Measurements from ENCODE around the gene ADIG.
"Not testable (repeated sequence)": the region's sequence is repeated elsewhere in the genome, so short reads cannot be mapped to it uniquely, and the experiment has no call there.

The ADIG gene

GRCh38 chr20:38573413-38573812 is 7.6 kb upstream of the ADIG start:
- DNase-seq, result peak in 1 of 2 donors; percentile 23

GRCh38 chr20:38579219-38579910 is 1.6 kb upstream of the ADIG start:
- no peak for DNase-seq

- DNase-seq, result no peak
Observed at GRCh38 chr20:38579921-38580320, 1.1 kb upstream of the ADIG start.

- DNase-seq, result no peak
Observed at GRCh38 chr20:38581830-38582358, 897 bp downstream of the ADIG start.

GRCh38 chr20:38583306-38583705 is 2.3 kb downstream of the ADIG start:
- DNase-seq, result no peak

GRCh38 chr20:38584099-38584763 is 3.2 kb downstream of the ADIG start:
- DNase-seq, result no peak

- DNase-seq, result no peak
Observed at GRCh38 chr20:38585404-38586180, 4.6 kb downstream of the ADIG start.

DNA sequence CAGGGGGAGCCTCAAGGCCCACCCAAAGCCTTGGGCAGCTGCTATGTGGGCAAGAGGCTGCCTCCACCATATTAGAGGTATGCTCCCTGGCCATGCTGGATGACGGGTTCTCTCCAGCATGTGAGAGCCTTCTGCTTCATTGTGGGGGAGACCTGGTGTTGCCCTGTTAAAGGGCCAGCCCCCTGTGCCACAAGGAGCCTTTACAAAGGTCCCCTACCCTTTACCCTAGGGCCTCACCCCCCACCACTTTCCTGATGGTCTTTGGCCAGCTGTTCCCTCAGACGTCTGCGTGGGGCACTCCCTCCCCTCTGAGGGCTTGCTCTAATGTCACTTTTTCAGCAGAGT is 5.2 kb downstream of the ADIG start:
- DNase-seq, result no peak

GRCh38 chr20:38588303-38588702 is 7.3 kb downstream of the ADIG start:
- DNase-seq, result no peak

DNA sequence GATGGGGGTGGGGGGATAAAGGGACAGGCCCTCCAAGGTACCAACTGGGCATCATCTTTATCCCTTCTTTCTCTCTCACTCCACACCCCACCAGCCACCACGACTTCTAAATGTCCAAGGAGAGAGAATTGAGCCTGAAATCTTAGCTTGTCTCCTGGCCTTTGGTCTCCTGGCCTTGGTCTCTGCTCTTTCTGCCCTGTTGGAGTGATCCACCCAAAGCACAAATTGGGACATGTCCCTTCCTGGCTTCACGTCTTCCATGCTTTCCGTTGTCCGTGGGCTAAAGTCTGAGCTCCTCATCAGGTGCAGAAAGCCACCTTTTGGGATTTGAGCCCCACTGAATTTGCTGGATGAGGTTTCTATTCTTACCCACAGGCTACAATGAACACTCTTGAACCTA is 8.4 kb downstream of the ADIG start:
- DNase-seq, result no peak

GRCh38 chr20:38589967-38590675 is 9.1 kb downstream of the ADIG start:
- DNase-seq, result no peak

DNA sequence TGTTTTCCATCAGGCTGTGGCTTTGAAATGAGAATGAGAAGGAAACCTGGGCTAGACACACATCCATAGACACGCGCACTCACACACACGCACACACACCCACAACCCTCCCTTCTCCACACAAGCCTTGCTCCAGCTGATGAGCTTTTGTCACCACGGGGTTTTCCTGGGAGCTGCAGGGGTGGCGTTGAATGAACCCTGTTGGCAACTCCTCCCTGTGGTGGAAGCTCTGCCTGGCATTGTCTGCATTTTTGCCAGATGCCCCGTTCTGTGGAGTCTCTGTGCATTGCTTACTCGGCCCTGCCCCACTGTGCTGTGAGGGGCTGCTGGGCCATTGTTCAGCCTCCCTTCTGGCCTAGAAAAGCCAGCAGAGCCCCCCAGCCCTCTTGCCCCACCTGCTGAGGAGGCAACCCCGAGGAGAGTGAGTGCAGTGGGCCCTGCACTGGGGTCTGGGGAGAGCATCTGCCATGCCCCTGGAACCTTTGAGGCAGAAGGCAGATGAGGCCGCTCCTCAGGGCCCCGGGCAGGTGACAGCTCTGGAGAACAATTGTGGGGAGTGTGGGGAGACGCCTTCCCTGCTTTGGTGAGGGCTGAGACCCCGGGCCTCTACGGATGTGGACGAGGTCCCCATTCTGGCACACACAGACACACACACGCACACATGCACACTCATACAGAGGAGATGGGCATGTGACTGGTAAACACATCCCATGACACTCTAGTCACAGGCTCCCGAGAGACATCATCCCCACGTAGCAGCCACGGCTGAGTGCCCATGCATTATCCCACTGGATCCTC is 9.9 kb downstream of the ADIG start:
- peak; percentile 29 to 50 for DNase-seq

- DNase-seq, result no peak
Observed at GRCh38 chr20:38591474-38592410, 10.7 kb downstream of the ADIG start.

- not testable (repeated sequence) for DNase-seq
Observed at GRCh38 chr20:38592411-38592790, 11.4 kb downstream of the ADIG start.

- not testable (repeated sequence) for DNase-seq
Observed at GRCh38 chr20:38594281-38594680, 13.3 kb downstream of the ADIG start.

- not testable (repeated sequence) for DNase-seq
Observed at GRCh38 chr20:38595886-38596285, 14.9 kb downstream of the ADIG start.

- DNase-seq, result no peak
Observed at GRCh38 chr20:38599410-38599882, 18.4 kb downstream of the ADIG start.

- no peak for DNase-seq
Observed at GRCh38 chr20:38600057-38600456, 19.1 kb downstream of the ADIG start.

GRCh38 chr20:38601216-38602184 is 20.5 kb downstream of the ADIG start, which contains the start of gene ARHGAP40:
ARHGAP40 (plus strand) TSS chr20:38601809.
- DNase-seq, result peak; percentile 41 to 44

GRCh38 chr20:38602185-38602581 is 21.2 kb downstream of the ADIG start:
- no peak for DNase-seq

Data from inflammatory macrophage treated with lipopolysaccharide for 1 hour (primary cell).